Ureter (tissue), 1 donor: Measurements from ENCODE around the gene VPREB1. TPM values are rescaled to one million over a fixed set of nuclear protein-coding genes. Genes with fewer than 3 reads are reported as not detected.
"Not testable (repeated sequence)": the region's sequence is repeated elsewhere in the genome, so short reads cannot be mapped to it uniquely, and the experiment has no call there.

Source experiments
- DNase-seq: peaks from one replicate; pipeline ENCODE4 v3.0.0-alpha.2; 2020; ENCODE audit warnings: low spot score
- total RNA-seq: library from RNA; stranded (reverse); gene quantifications from one replicate; pipeline ENCODE4 v1.2.4, GENCODE V29; 2023
- donor health status: DM: yes; HTN: yes; CAD: no.

Gene VPREB1, protein sequence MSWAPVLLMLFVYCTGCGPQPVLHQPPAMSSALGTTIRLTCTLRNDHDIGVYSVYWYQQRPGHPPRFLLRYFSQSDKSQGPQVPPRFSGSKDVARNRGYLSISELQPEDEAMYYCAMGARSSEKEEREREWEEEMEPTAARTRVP
- total RNA-seq, result not detected

DNA sequence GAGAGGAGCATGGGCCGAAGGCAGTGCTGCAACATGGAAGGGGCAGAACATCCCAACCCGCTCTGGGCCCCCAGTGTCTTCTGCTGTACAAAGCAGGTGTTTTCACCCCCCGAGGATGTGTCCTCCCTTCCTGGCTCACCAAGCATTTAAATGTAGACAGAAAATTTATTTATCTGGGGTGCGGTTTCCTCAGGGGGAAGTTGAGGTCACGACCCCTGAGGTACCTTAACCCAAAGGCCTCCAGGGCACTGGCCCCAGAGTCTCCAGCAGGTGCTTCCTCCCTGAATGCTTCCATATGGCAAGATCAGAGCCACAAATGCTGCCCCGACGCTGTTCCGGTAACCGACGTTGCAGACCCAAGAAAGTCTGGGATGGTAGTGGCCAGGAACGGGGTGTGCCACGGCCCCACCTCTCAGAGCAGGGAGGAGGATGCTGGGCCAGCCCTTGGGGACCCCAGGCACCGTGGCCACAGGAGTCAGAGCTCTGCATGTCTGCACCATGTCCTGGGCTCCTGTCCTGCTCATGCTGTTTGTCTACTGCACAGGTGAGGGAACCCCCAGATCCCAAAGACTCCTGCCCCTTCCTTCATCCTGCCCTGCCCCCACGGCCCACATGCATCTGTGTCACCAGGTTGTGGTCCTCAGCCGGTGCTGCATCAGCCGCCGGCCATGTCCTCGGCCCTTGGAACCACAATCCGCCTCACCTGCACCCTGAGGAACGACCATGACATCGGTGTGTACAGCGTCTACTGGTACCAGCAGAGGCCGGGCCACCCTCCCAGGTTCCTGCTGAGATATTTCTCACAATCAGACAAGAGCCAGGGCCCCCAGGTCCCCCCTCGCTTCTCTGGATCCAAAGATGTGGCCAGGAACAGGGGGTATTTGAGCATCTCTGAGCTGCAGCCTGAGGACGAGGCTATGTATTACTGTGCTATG, at the start of gene VPREB1:
VPREB1 (plus strand) TSS at position 471 of the 935 bp plus-strand sequence; CDS start at position 499, 28 bp downstream.
- no peak for DNase-seq

DNA sequence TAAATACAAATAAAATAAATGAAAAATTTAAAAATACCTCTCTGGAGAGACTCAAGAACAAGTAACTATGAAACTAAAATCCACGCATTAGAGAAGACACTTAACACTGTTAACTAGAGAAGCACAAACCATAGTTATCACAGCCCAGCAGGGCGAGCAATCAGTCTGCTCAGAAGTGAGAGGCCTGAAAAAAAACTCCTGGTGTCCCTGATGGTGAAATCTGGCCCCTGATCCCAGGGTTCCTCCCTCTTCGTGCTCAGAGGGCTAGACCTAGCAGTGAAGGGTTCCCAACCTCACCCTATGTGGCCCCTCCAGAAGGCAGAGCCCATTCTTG, 49.7 kb upstream of the VPREB1 start:
- DNase-seq, result no peak

- peak; percentile 70 for DNase-seq
Measured at GRCh38 chr22:22195265-22196017, 49.1 kb upstream of the VPREB1 start.

DNA sequence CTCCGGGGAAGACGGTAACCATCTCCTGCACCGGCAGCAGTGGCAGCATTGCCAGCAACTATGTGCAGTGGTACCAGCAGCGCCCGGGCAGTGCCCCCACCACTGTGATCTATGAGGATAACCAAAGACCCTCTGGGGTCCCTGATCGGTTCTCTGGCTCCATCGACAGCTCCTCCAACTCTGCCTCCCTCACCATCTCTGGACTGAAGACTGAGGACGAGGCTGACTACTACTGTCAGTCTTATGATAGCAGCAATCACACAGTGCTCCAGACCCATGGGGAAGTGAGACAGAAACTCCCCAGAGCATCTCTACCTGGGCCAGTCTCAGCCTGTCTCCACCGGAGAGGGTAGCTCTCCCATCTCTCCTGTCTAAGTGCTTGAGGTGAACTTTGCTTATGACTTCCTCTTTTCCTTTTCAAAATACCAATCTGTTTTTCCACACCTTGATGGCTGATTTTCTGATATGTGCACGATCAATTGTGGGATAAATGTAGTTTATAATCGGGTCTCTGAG, 48.5 kb upstream of the VPREB1 start:
- no peak for DNase-seq

- DNase-seq, result no peak
Measured at GRCh38 chr22:22196833-22197477, 47.6 kb upstream of the VPREB1 start.

GRCh38 chr22:22197993-22198402, 46.6 kb upstream of the VPREB1 start:
- no peak for DNase-seq

GRCh38 chr22:22198751-22199150, 45.8 kb upstream of the VPREB1 start:
- DNase-seq, result no peak

DNA sequence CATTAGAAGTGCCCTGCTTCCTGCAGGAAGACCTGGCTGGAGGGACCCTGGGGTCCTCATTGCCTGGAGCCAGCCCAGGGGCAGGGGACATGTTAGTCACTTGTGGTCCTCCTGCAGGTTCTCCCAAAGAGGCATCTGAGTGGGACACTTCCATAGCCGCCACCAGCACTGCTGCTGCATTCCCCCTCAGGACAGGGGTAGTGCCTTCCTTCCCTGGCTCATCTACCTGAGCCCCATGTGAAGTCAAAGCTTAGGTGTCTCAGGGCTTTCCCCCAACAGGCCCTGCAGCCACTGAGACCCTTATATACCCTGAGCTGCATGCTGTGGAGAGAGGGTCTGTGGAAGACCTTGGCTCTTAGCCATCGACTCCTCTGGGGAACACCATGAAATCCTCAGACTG, 45.0 kb upstream of the VPREB1 start:
- no peak for DNase-seq

DNA sequence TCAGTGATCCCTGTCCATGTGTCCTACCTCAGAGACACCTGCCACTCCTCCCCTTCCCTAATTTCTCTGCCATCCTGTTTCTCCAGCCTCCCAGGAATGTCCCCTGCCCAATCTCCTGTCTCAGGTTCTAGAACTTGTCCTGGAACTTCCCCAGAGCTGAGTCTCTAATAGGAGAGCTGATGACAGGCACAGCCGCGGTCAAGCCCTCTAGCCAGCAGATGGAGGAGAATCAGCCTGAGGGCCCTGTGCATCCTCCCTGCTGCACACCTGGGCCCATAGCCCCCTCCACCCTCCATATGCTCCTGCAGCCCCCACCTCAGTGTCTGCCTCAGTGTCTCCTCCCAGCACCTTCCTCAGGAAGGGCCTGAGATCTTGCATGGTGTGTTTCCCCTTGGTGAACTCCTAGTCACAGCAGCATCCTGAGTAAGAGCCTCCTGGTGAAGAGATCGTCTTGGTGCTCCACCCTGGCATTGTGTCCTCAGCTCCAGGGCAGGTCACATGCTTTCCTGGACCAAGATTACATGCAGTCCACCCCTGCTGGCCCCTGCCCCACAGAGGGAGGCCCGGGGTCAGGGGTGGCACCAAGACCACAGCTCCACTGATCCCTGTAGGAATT, 43.9 kb upstream of the VPREB1 start:
- no peak for DNase-seq

DNA sequence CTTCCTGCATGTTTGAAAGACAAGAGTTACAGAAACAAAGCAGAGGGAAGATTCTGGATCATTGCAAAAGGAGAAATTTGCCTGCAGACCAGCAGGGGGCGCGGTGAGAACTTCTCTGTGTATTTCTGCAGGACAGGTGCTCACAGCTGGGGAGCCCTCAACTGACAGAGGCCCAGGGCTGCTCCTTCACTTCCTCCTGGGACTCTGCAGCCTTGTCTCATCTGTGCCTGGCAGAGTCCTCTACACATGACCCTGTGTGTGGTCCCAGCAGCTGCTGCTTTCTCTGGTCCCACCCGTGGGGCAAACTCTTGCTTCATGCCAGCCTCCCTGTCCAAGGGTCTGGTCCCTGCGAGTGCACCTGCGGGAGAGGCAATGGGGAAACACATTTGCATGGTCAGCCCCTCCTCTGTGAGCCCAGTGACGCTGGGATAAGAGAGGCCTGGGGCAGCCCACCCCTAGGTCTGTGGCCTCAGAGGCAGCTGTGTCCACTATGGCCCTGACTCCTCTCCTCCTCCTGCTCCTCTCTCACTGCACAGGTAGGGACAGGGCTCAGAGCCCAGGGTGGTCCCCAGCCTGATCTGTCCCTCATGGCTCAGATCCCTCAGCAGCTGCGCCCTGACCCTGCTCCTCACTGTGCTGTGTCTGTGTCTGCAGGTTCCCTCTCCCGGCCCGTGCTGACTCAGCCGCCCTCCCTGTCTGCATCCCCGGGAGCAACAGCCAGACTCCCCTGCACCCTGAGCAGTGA, 43.2 kb upstream of the VPREB1 start:
- DNase-seq, result no peak

GRCh38 chr22:22201930-22202343, 42.6 kb upstream of the VPREB1 start:
- DNase-seq, result no peak

DNA sequence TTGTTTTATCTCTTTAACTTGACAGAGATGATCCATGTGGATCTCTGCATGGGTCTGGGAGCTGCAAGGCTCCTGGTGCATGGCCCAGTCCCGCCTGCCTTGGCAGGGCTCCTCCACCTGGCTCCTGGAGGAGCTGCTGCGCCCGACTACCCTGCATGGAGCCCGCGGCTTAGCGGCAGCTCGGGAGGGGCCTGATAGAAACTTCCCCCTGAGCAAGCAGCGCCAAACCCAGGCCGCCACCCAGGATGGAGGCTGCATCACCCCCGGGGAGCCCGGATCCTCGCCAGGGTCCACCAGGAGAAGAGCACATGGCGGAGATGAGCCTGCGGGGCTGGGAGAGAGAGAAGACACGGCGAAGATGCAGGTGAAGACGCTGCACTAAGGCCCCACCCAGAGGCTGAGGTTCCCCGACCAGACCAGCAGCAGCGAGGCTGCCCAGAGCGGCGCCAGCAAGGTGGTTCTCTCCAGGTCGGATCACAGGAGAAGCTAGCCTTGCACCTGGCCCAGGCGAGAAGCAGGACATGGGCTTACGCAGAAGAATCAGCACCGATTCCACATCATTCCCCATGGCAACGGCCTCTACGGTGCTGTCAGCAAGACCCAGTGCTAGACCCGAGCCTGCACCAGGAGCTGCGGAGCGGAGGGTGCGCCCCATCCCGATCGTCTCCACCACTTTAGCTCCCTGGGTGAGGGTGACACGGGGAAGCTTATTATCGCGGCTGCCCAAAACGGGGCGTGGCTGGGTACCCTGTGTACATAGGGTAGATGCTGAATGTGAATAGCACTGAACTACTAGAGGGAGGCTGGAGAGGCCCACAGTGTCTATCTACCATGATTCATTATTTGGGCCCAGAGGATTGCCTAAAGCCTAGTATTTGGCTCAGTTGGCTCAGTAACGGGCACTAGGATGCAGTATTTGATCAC, 41.3 kb upstream of the VPREB1 start:
- no peak for DNase-seq

GRCh38 chr22:22207845-22208564, 36.6 kb upstream of the VPREB1 start:
- peak; percentile 67 for DNase-seq

- no peak for DNase-seq
Measured at GRCh38 chr22:22208652-22209051, 35.9 kb upstream of the VPREB1 start.

DNA sequence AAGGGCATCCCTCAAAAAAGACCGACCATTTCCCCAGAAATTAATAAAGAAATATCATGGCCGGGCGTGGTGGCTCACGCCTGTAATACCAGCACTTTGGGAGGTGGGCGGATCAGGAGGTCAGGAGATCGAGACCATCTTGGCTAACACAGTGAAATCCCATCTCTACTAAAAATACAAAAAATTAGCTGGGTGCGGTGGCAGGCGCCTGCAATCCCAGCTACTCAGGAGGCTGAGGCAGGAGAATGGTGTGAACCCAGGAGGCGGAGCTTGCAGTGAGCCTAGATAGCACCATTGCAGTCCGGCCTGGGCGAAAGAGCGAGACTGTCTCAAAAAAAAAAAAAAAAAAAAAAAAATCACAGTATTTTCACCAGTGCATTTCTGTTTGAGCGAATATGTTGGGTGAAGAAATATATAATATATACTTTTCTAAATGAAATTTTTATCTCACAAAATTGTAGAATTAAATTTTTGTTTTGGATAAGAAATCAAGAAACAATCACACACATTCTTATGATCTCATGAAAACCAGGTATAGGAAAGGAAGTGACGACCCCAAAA, 35.4 kb upstream of the VPREB1 start:
- not testable (repeated sequence) for DNase-seq

- no peak for DNase-seq
Measured at GRCh38 chr22:22210375-22210774, 34.2 kb upstream of the VPREB1 start.

GRCh38 chr22:22210889-22211833, 33.4 kb upstream of the VPREB1 start:
- no peak for DNase-seq
